Fibroblast of pulmonary artery (primary cell): ENCODE measurements around the gene CGB2.
A peak's percentile ranks its signal among the peaks of the same experiment; 100 is the strongest.

ENCODE experiments used
- DNase-seq: peaks from one replicate; pipeline ENCODE4 v3.0.0-alpha.2; 2010; ENCODE audit warnings: low read depth
- H3K4me3 ChIP-seq: replicated peaks from 2 replicates; pipeline ENCODE4 v1.5.1; 2011; ENCODE audit warnings: low read depth, mild to moderate bottlenecking, control low read depth, low read length, moderate library complexity
- TF ChIP-seq, protein P1 (sequence below): IDR thresholded peaks from 2 replicates; pipeline ENCODE4 v1.5.1; 2011; ENCODE audit warnings: mild to moderate bottlenecking, control low read depth, low read length, inconsistent platforms; ENCODE audit errors: missing control alignments

CGB2 gene

GRCh38 chr19:48994035-48994386, 37.7 kb upstream of the CGB2 start:
- TF ChIP-seq, protein P1, sequence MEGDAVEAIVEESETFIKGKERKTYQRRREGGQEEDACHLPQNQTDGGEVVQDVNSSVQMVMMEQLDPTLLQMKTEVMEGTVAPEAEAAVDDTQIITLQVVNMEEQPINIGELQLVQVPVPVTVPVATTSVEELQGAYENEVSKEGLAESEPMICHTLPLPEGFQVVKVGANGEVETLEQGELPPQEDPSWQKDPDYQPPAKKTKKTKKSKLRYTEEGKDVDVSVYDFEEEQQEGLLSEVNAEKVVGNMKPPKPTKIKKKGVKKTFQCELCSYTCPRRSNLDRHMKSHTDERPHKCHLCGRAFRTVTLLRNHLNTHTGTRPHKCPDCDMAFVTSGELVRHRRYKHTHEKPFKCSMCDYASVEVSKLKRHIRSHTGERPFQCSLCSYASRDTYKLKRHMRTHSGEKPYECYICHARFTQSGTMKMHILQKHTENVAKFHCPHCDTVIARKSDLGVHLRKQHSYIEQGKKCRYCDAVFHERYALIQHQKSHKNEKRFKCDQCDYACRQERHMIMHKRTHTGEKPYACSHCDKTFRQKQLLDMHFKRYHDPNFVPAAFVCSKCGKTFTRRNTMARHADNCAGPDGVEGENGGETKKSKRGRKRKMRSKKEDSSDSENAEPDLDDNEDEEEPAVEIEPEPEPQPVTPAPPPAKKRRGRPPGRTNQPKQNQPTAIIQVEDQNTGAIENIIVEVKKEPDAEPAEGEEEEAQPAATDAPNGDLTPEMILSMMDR: no peak
- no peak for DNase-seq
- H3K4me3 ChIP-seq: peak overlapping the region; percentile 97

DNA sequence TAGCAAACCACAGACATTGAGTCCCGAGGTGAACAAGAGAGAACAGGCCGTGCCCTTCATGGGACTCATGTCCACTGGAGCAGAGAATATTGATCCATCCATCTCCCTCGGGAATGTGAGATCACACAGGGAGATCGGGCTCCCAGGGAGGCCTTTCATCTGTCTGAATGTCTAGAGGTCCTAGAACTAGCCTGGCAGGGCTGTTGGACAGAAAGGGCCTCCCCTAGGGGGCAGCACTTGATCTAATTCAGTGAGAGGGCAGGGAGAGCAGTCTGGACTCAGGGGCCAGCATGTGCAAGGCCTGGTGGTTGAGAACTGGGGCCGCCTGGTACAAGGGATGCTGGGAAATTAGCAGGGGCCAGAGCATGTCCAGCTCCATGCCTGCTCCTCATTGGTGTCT, 33.7 kb upstream of the CGB2 start:
- peak; percentile 63 for DNase-seq
- no peak overlapping the region for H3K4me3 ChIP-seq
- TF ChIP-seq, protein P1: peak; percentile 58

- no peak overlapping the region for H3K4me3 ChIP-seq
- TF ChIP-seq, protein P1: peak; percentile 88
- DNase-seq: peak; percentile 79
Measured at GRCh38 chr19:48999481-49000325, 32.0 kb upstream of the CGB2 start.

GRCh38 chr19:49004133-49004532, 27.6 kb upstream of the CGB2 start:
- TF ChIP-seq, protein P1: no peak
- no peak for DNase-seq

GRCh38 chr19:49004964-49005614, 26.6 kb upstream of the CGB2 start:
- TF ChIP-seq, protein P1: no peak
- no peak for DNase-seq
- no peak overlapping the region for H3K4me3 ChIP-seq

More at GRCh38 chr19:49004133-49004532, 27.6 kb upstream of the CGB2 start:
- no peak overlapping the region for H3K4me3 ChIP-seq

DNA sequence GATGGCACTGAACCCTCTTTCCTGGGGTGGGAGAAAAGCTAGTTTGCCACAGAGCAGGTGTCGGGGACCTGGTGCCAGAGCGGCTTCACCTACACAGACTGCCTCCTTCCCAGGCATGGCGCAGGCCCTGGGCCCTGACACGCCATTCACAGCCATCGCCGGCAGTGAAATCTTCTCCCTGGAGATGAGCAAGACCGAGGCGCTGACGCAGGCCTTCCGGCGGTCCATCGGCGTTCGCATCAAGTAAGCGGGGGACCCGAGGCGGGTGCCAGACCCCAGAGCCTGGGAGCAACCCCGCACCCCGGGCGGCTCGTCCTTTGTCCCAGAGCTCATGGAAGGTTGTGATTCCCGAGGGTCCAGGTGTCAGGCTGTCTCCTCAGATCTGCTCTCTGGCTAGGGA, 24.8 kb upstream of the CGB2 start:
- no peak overlapping the region for H3K4me3 ChIP-seq
- DNase-seq: no peak
- TF ChIP-seq, protein P1: no peak
